Measurements from ENCODE around the gene DCBLD2. TPM values are rescaled to one million over a fixed set of nuclear protein-coding genes. Genes with fewer than 3 reads are reported as not detected.
A peak's percentile ranks its signal among the peaks of the same experiment; 100 is the strongest.

Gene DCBLD2
- total and polyA plus RNA-seq, 2 of the 4 experiments (the other 2 are of a cell fraction), result 121 to 196 TPM

DNA sequence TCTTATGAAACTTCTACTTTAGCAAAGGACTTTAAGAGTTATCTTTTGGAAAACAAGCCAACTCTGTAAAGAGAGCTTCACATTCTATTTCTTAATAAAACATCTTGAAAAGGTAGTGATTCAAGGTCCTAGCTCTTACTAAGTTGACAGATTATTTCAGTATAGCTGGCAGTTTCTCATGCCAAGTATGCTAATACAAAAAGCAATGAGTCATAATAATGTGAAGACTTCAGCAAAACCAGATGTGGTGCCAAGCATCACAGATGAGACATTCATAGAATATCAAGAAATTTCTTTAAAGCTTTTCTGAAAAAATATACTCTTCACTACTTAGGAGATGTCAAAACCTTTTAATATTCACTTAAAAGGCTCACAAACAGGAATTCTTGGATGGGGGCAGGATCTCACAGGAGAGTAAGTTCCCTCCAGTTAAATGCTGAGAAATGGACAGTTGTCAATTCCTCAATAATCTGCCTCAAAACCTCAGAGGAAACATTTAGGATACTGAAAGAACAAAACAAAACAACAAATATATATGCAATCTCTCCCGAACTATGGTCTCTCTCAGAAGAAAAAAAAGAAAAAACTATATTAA lies 45.6 kb downstream of the DCBLD2 start:
- WGBS, 2 experiments (ENCODE audit: extremely low coverage in 2 of 2, insufficient read length in 1 of 2), result no CpG with 5 or more reads among the region's 1 CpG
- dilution Hi-C loops (cut with HindIII; ENCODE audit: low sequenced_read_pairs, unreplicated experiment), result no loop called here
- Histone ChIP-seq H2AK5ac (ENCODE audit: low read depth, low read length) (no peak overlapping the region), H3K27ac (ENCODE audit: insufficient read depth, low read length) (no peak overlapping the region), H3K56ac (ENCODE audit: extremely low read depth, insufficient read depth, low read length) (no peak overlapping the region), H4K8ac (ENCODE audit: low read depth in 2 of 2, low read length in 2 of 2) (no peak overlapping the region; a peak in 1 of 4 replicates), H3K4me3 (ENCODE audit: insufficient read depth, low read depth, low read length) (no peak overlapping the region), H4K5ac (ENCODE audit: low read depth, low read length) (no peak overlapping the region), H2BK120ac (ENCODE audit: low read depth, low read length) (no peak overlapping the region), H3K79me1 (ENCODE audit: low read depth in 1 of 2, low read length in 2 of 2) (peaks cover 16 to 18% of the 10 kb centered on the region in 2 experiments), H3K9me1 (ENCODE audit: insufficient read depth, low read length) (0 out of 2 replicates have a peak, but pooled peaks cover 4% of the 10 kb centered on the region), H3K4me1 (ENCODE audit: control insufficient read depth, insufficient read depth, low read length) (peaks cover 3% of the 10 kb centered on the region; the same call in 1 of the 2 replicates), H2BK5ac (ENCODE audit: low read depth, low read length, poor library complexity, severe bottlenecking) (peak overlapping the region; percentile 63), H3K4me2 (ENCODE audit: low read depth, low read length) (peak overlapping the region; percentile 54; the same call in 1 of the 2 replicates), H3K23ac (ENCODE audit: low read depth, low read length) (no peak overlapping the region), H3K9ac (ENCODE audit: low read depth, low read length) (no peak overlapping the region), H2BK15ac (ENCODE audit: low read depth, low read length) (no peak overlapping the region), H4K91ac (ENCODE audit: insufficient read depth, low read depth, low read length) (no peak overlapping the region), H2AFZ (replicated peaks; ENCODE audit: low read length, poor library complexity) (no peak overlapping the region), H3K4ac (ENCODE audit: low read depth, low read length) (no peak overlapping the region), H2BK20ac (ENCODE audit: low read depth, low read length) (no peak overlapping the region), H3K18ac (ENCODE audit: low read depth, low read length) (no peak overlapping the region; the same call in 1 of the 2 replicates), H3K9me3 (ENCODE audit: control insufficient read depth, insufficient read depth, low read length) (peaks cover 10% of the 10 kb centered on the region; the same call in 1 of the 2 replicates), H3K14ac (replicated peaks; ENCODE audit: low read depth, low read length) (no peak overlapping the region), H3K27me3 (ENCODE audit: control insufficient read depth, insufficient read depth, low read length) (no peaks in the 10 kb centered on the region), H2AK9ac (replicated peaks; ENCODE audit: low read depth, low read length, poor library complexity) (no peak overlapping the region), H4K20me1 (ENCODE audit: insufficient read depth, low read length) (peaks cover 11% of the 10 kb centered on the region; the same call in 1 of the 2 replicates), H3K36me3 (ENCODE audit: control insufficient read depth, insufficient read depth, low read length) (0 out of 2 replicates have a peak, but pooled peaks cover 7% of the 10 kb centered on the region)
- ChIA-PET CTCF (interaction anchor here (0.6 to 0.7 kb wide), 2 partner anchors 26 to 898 kb away, joined by 3 read pairs; no protein-coding TSS in a partner anchor), POLR2A (ENCODE audit: unreplicated experiment) (no interaction called here)
- ATAC-seq (ENCODE audit: low read depth), result peak; percentile 79
- no TSS peak for BruUV-seq (replicated peaks)
- DNase-seq, result peak; percentile 94
- intact Hi-C loops (cut with micrococcal nuclease), result no loop called here
- in situ Hi-C loops (cut with MboI; ENCODE audit: low sequenced_read_pairs), result no loop called here
- TF ChIP-seq BHLHE40 (IDR thresholded peaks at IDR 0.05; ENCODE audit: low read depth, low read length) (peak; percentile 6; the same call in 1 of the 2 replicates), FOS (IDR thresholded peaks at IDR 0.05; ENCODE audit: low read depth, low read length) (peak; percentile 82), MAFK (IDR thresholded peaks at IDR 0.05; ENCODE audit: low read depth, low read length) (peak; percentile 87), RAD21 (IDR thresholded peaks at IDR 0.05; ENCODE audit: low read length) (no peak)
